SK-N-SH (cell line): Measurements from ENCODE around the gene PRKCB. TPM values are rescaled to one million over a fixed set of nuclear protein-coding genes. Genes with fewer than 3 reads are reported as not detected.

ENCODE experiments used
- CTCF ChIA-PET: fragments of 300-600, 350-600 bp; formaldehyde crosslinking; extraction: SDS; loops from one replicate; lab custom pipeline; 2021; lab: Yijun Ruan, JAX
- POLR2A ChIA-PET: fragments of 350-600 bp; sonication (Branson Sonifier 250); formaldehyde crosslinking; extraction: SDS; loops from one replicate; lab custom pipeline; 2020; ENCODE audit warnings: antibody characterized with exemption, inconsistent platforms; lab: Yijun Ruan, JAX
- DNase-seq: peaks from one replicate; pipeline ENCODE4 v3.0.0; 2012
- H2AFZ ChIP-seq: fragments of 200-600 bp; sonication (generic); 2 replicates; pipeline ENCODE4 v1.8.1; 2016; ENCODE audit warnings: antibody characterized with exemption, mild to moderate bottlenecking, low read depth
- H3F3A ChIP-seq: fragments of 200-600 bp; sonication (generic); replicated peaks from 2 replicates; pipeline ENCODE3; 2016; ENCODE audit warnings: antibody characterized with exemption, mild to moderate bottlenecking; ENCODE audit not compliant: insufficient read depth
- H3K27ac ChIP-seq, 2 experiments: fragments of 200-500 bp in 1 of 2; fragments of 200-600 bp in 1 of 2; sonication (Bioruptor generic) in 1 of 2; sonication (generic), shearing (Covaris generic) in 1 of 2; 2 replicates each; pipeline versions ENCODE4 v1.5.1 to v1.6.1; 2014 to 2016; ENCODE audit warnings: low read depth in 2 of 2, inconsistent platforms in 1 of 2, low read length in 1 of 2, mild to moderate bottlenecking in 1 of 2, mixed read lengths in 1 of 2
- H3K27me3 ChIP-seq: fragments of 200-600 bp; sonication (generic), shearing (Covaris generic); 2 replicates; pipeline ENCODE4 v1.6.1; 2016; ENCODE audit warnings: mixed run types; ENCODE audit not compliant: insufficient read depth
- H3K36me3 ChIP-seq, 2 experiments: fragments of 200-500 bp in 1 of 2; fragments of 200-600 bp in 1 of 2; sonication (Bioruptor generic) in 1 of 2; sonication (generic) in 1 of 2; replicated peaks in 1 of 2; 2 replicates each; pipeline versions ENCODE3 to v1.5.1; 2014 to 2016; ENCODE audit warnings: low read length in 1 of 2, mild to moderate bottlenecking in 1 of 2; ENCODE audit not compliant: insufficient read depth in 2 of 2, control insufficient read depth in 1 of 2
- H3K4me1 ChIP-seq, 2 experiments: fragments of 200-500 bp in 1 of 2; fragments of 200-600 bp in 1 of 2; sonication (Bioruptor generic) in 1 of 2; sonication (generic), shearing (Covaris generic) in 1 of 2; 2 replicates each; pipeline versions ENCODE4 v1.5.1 to v1.6.1; 2014 to 2016; ENCODE audit warnings: low read depth in 1 of 2, low read length in 1 of 2, mixed run types in 1 of 2; ENCODE audit not compliant: insufficient read depth in 2 of 2, control insufficient read depth in 1 of 2
- H3K4me2 ChIP-seq: fragments of 200-600 bp; sonication (generic), shearing (Covaris generic); 2 replicates; pipeline ENCODE4 v1.6.1; 2017; ENCODE audit warnings: mixed run types
- H3K4me3 ChIP-seq, 2 experiments: fragments of 200-500 bp in 1 of 2; fragments of 200-600 bp in 1 of 2; sonication (Bioruptor generic) in 1 of 2; sonication (generic), shearing (Covaris generic) in 1 of 2; 2 replicates each; pipeline versions ENCODE4 v1.5.1 to v1.8.1; 2014 to 2016; ENCODE audit warnings: low read depth in 2 of 2, inconsistent platforms in 1 of 2, low read length in 1 of 2, mild to moderate bottlenecking in 1 of 2, mixed read lengths in 1 of 2, moderate library complexity in 1 of 2
- H3K79me2 ChIP-seq: fragments of 200-600 bp; sonication (generic); 2 replicates; pipeline ENCODE4 v1.8.1; 2017; ENCODE audit warnings: mild to moderate bottlenecking; ENCODE audit not compliant: insufficient read depth
- H3K9ac ChIP-seq: fragments of 200-600 bp; sonication (generic); 2 replicates; pipeline ENCODE4 v1.6.1; 2017; ENCODE audit warnings: mixed run types
- H3K9me2 ChIP-seq: fragments of 200-600 bp; sonication (generic); 2 replicates; pipeline ENCODE4 v1.6.1; 2017; ENCODE audit warnings: mixed run types
- H3K9me3 ChIP-seq: fragments of 200-600 bp; sonication (generic); 2 replicates; pipeline ENCODE4 v1.6.1; 2017; ENCODE audit warnings: mixed run types, mild to moderate bottlenecking, moderate library complexity
- H4K20me1 ChIP-seq: fragments of 200-600 bp; sonication (generic); 2 replicates; pipeline ENCODE4 v1.6.1; 2017; ENCODE audit warnings: mild to moderate bottlenecking, mixed run types; ENCODE audit not compliant: insufficient read depth
- CHD2 ChIP-seq: fragments of 150-350 bp; IDR thresholded peaks from 2 replicates; pipeline ENCODE4 v1.6.1; 2018; ENCODE audit warnings: low read length; ENCODE audit not compliant: partially characterized antibody
- EZH2phosphoT487 ChIP-seq: fragments of 200-600 bp; sonication (generic); IDR thresholded peaks from 2 replicates; pipeline ENCODE4 v1.6.1; 2017; ENCODE audit warnings: low read depth, mixed run types, mild to moderate bottlenecking, antibody characterized with exemption, moderate library complexity, borderline replicate concordance
- FOSL2 ChIP-seq: IDR thresholded peaks from 2 replicates; pipeline ENCODE4 v1.4.0; 2012; ENCODE audit warnings: low read depth, mild to moderate bottlenecking, moderate library complexity, borderline replicate concordance
- FOXJ3 ChIP-seq: sonication (generic); formaldehyde crosslinking; IDR thresholded peaks from 2 replicates; pipeline ENCODE4 v1.5.1; 2020; ENCODE audit warnings: mild to moderate bottlenecking, missing genetic modification reagents
- MEF2A ChIP-seq: IDR thresholded peaks from 2 replicates; pipeline ENCODE4 v1.4.0; 2012; ENCODE audit warnings: low read depth, borderline replicate concordance
- MXI1 ChIP-seq: IDR thresholded peaks from 2 replicates; pipeline ENCODE4 v1.6.1; 2012; ENCODE audit warnings: mild to moderate bottlenecking, low read depth, low read length, improper control_type of control experiment
- NFIC ChIP-seq: IDR thresholded peaks from 2 replicates; pipeline ENCODE4 v1.4.0; 2012; ENCODE audit warnings: borderline replicate concordance
- NRF1 ChIP-seq: IDR thresholded peaks from 2 replicates; pipeline ENCODE4 v1.6.1; 2012; ENCODE audit warnings: low read depth, mild to moderate bottlenecking, low read length
- POLR2AphosphoS5 ChIP-seq: IDR thresholded peaks from 2 replicates; pipeline ENCODE4 v1.6.1; 2012; ENCODE audit warnings: low read depth, low read length
- RCOR1 ChIP-seq: fragments of 150-350 bp; IDR thresholded peaks from 2 replicates; pipeline ENCODE4 v1.6.1; 2017; ENCODE audit warnings: antibody characterized with exemption, low read length
- RFX5 ChIP-seq: IDR thresholded peaks from 2 replicates; pipeline ENCODE4 v1.6.1; 2012; ENCODE audit warnings: mild to moderate bottlenecking, improper control_type of control experiment, low read length
- SIN3A ChIP-seq: IDR thresholded peaks from 2 replicates; pipeline ENCODE4 v1.6.1; 2012; ENCODE audit warnings: low read depth, mild to moderate bottlenecking, low read length, moderate library complexity, borderline replicate concordance
- TEAD4 ChIP-seq: IDR thresholded peaks from 2 replicates; pipeline ENCODE4 v1.4.0; 2012; ENCODE audit warnings: mild to moderate bottlenecking, borderline replicate concordance; ENCODE audit not compliant: insufficient read depth
- YY1 ChIP-seq: IDR thresholded peaks from 2 replicates; pipeline ENCODE4 v1.4.0; 2012; ENCODE audit warnings: low read depth, mild to moderate bottlenecking
- WGBS: methylation state at CpG from one replicate; pipeline ENCODE4 v1.1.6; 2017; ENCODE audit warnings: low lambda C conversion rate; 5-methylcytosine and 5-hydroxymethylcytosine counted together
- polyA plus RNA-seq, 3 experiments: library from polyadenylated mRNA; depleted of rRNA; stranded (reverse); fragments of >200 nt; gene quantifications; 2 replicates each; pipeline ENCODE4 v1.2.3, GENCODE V29; 2012
- TF ChIP-seq, protein P1 (sequence below): fragments of 200-600 bp; sonication (generic); IDR thresholded peaks from 2 replicates; pipeline ENCODE4 v1.6.1; 2017; ENCODE audit warnings: antibody characterized with exemption, mild to moderate bottlenecking, moderate library complexity
- TF ChIP-seq, protein P2 (sequence below): fragments of 150-350 bp; IDR thresholded peaks from 2 replicates; pipeline ENCODE4 v1.6.1; 2017; ENCODE audit warnings: antibody characterized with exemption, low read length, low read depth, borderline replicate concordance
- TF ChIP-seq, protein P3 (sequence below): IDR thresholded peaks from 2 replicates; pipeline ENCODE4; 2012
- TF ChIP-seq, protein P4 (sequence below): IDR thresholded peaks from 2 replicates; pipeline ENCODE4 v1.4.0; 2012; ENCODE audit warnings: low read depth
- TF ChIP-seq, protein P5 (sequence below): IDR thresholded peaks from 2 replicates; pipeline ENCODE4 v1.4.0; 2012; ENCODE audit warnings: low read depth, borderline replicate concordance

The PRKCB gene
- polyA plus RNA-seq, 1 of the 3 experiments (the other 2 are of a cell fraction) = 0.12 TPM

DNA sequence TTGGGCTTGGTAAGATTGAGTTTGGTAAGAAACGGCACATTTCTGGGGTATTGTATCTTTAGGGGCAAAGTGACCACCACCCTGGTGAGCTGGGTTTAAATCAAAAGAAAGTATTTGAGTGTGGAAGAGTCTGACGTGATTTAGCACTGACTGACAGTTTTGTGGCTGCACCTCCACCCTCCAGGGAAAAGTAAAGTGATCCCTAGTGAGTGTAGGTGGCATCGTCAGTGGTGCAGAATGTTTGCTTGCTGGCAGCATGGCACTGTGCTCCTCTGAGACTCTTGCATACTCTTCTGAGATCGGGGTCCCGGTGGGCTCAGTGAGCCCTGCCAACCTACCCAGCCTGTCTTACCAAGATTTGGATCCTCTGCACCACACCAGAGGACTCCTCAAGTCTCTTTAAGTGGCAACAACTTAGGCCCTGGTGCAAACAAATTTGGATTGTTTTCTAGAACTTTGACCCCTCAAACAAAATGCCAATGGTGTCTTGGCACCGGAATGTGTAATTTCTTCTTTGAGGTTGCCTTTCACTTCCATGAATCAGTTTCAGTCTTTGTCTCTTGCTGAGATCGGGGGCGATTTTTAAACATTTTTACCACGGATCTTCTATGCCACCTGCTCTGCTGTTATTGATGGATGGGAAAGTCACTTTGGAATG is 2.8 kb downstream of the PRKCB start:
- no peak for DNase-seq
- no peaks in the 10 kb centered on the region for H3K9me3 ChIP-seq
- no peak overlapping the region for H2AFZ ChIP-seq
- 11% methylated on average over 7 of the region's 9 CpGs for WGBS
- no peak overlapping the region for H3K4me3 ChIP-seq
- TF ChIP-seq RCOR1 = no peak
- no peak for TF ChIP-seq NFIC
- no peak for TF ChIP-seq MXI1
- no peak for TF ChIP-seq YY1
- no peak for TF ChIP-seq TEAD4
- TF ChIP-seq POLR2AphosphoS5 = no peak
- no peak for TF ChIP-seq FOSL2
- TF ChIP-seq, protein P1, sequence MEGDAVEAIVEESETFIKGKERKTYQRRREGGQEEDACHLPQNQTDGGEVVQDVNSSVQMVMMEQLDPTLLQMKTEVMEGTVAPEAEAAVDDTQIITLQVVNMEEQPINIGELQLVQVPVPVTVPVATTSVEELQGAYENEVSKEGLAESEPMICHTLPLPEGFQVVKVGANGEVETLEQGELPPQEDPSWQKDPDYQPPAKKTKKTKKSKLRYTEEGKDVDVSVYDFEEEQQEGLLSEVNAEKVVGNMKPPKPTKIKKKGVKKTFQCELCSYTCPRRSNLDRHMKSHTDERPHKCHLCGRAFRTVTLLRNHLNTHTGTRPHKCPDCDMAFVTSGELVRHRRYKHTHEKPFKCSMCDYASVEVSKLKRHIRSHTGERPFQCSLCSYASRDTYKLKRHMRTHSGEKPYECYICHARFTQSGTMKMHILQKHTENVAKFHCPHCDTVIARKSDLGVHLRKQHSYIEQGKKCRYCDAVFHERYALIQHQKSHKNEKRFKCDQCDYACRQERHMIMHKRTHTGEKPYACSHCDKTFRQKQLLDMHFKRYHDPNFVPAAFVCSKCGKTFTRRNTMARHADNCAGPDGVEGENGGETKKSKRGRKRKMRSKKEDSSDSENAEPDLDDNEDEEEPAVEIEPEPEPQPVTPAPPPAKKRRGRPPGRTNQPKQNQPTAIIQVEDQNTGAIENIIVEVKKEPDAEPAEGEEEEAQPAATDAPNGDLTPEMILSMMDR = no peak
- TF ChIP-seq, protein P2, sequence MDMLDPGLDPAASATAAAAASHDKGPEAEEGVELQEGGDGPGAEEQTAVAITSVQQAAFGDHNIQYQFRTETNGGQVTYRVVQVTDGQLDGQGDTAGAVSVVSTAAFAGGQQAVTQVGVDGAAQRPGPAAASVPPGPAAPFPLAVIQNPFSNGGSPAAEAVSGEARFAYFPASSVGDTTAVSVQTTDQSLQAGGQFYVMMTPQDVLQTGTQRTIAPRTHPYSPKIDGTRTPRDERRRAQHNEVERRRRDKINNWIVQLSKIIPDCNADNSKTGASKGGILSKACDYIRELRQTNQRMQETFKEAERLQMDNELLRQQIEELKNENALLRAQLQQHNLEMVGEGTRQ = no peak
- TF ChIP-seq RFX5 = no peak
- H3K79me2 ChIP-seq = no peaks in the 10 kb centered on the region
- H3K4me2 ChIP-seq = no peak overlapping the region
- ChIA-PET CTCF (no interaction called here), POLR2A (no interaction called here)
- no peaks in the 10 kb centered on the region for H4K20me1 ChIP-seq
- H3K9ac ChIP-seq = no peak overlapping the region
- no peak overlapping the region for H3K27ac ChIP-seq
- H3K9me2 ChIP-seq = no peaks in the 10 kb centered on the region
- H3K36me3 ChIP-seq = no peaks in the 10 kb centered on the region
- H3K27me3 ChIP-seq = peaks cover 31% of the 10 kb centered on the region
- H3F3A ChIP-seq = no peaks in the 10 kb centered on the region
- H3K4me1 ChIP-seq = no peaks in the 10 kb centered on the region

DNA sequence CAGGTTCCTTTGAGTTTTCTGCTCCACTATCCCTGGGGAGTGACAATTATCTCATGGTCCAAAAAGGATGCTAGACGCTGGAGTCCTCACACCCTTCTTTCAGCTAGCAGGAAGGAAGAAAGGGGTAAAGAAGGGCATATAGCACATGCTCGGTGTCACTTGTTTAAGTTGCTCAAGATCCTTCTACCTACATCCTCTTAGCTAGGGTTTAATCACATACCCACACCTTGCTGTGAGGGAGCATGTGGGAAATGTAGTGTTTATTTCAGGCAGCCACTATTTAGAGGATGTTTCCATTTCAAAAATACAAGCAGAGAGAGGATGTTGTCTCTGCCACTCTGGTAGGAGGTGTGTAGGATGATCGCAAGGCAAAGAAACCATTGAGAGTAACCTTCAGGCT is 4.5 kb downstream of the PRKCB start:
- ChIA-PET POLR2A (no interaction called here), CTCF (no interaction called here)
- WGBS = 38% methylated on average over 3 of the region's 3 CpGs
- no peak overlapping the region for H3K27ac ChIP-seq
- no peak overlapping the region for H2AFZ ChIP-seq
- H3K9me3 ChIP-seq = no peaks in the 10 kb centered on the region
- DNase-seq = no peak
- H3K79me2 ChIP-seq = no peaks in the 10 kb centered on the region
- no peaks in the 10 kb centered on the region for H3K9me2 ChIP-seq
- H4K20me1 ChIP-seq = no peaks in the 10 kb centered on the region
- H3F3A ChIP-seq = no peaks in the 10 kb centered on the region
- no peak overlapping the region for H3K9ac ChIP-seq
- no peak overlapping the region for H3K4me2 ChIP-seq
- no peaks in the 10 kb centered on the region for H3K4me1 ChIP-seq
- H3K36me3 ChIP-seq = no peaks in the 10 kb centered on the region
- H3K4me3 ChIP-seq = no peak overlapping the region
- H3K27me3 ChIP-seq = peaks cover 22% of the 10 kb centered on the region
- TF ChIP-seq, protein P1 = no peak
- TF ChIP-seq MXI1 = no peak
- TF ChIP-seq, protein P3, sequence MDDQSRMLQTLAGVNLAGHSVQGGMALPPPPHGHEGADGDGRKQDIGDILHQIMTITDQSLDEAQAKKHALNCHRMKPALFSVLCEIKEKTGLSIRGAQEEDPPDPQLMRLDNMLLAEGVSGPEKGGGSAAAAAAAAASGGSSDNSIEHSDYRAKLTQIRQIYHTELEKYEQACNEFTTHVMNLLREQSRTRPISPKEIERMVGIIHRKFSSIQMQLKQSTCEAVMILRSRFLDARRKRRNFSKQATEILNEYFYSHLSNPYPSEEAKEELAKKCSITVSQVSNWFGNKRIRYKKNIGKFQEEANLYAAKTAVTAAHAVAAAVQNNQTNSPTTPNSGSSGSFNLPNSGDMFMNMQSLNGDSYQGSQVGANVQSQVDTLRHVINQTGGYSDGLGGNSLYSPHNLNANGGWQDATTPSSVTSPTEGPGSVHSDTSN = no peak
- no peak for TF ChIP-seq SIN3A
- no peak for TF ChIP-seq FOSL2
- TF ChIP-seq, protein P4, sequence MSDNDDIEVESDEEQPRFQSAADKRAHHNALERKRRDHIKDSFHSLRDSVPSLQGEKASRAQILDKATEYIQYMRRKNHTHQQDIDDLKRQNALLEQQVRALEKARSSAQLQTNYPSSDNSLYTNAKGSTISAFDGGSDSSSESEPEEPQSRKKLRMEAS = no peak
- no peak for TF ChIP-seq NFIC
- TF ChIP-seq EZH2phosphoT487 = no peak
- no peak for TF ChIP-seq CHD2
- no peak for TF ChIP-seq MEF2A
- no peak for TF ChIP-seq FOXJ3 (CRISPR knock-in tag)
- TF ChIP-seq, protein P2 = no peak
- no peak for TF ChIP-seq NRF1
- TF ChIP-seq, protein P5, sequence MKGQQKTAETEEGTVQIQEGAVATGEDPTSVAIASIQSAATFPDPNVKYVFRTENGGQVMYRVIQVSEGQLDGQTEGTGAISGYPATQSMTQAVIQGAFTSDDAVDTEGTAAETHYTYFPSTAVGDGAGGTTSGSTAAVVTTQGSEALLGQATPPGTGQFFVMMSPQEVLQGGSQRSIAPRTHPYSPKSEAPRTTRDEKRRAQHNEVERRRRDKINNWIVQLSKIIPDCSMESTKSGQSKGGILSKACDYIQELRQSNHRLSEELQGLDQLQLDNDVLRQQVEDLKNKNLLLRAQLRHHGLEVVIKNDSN = no peak
